HepG2 (cell line): ENCODE data around the gene WDR54. TPM values are rescaled to one million over a fixed set of nuclear protein-coding genes. Genes with fewer than 3 reads are reported as not detected.
A peak's percentile ranks its signal among the peaks of the same experiment; 100 is the strongest.

ENCODE experiments used
- AFF4 ChIP-seq: sonication (generic); formaldehyde crosslinking; IDR thresholded peaks from 2 replicates; pipeline ENCODE4 v1.4.0; 2020; ENCODE audit warnings: missing genetic modification reagents
- KIAA2018 ChIP-seq: sonication (generic); formaldehyde crosslinking; IDR thresholded peaks from 2 replicates; pipeline ENCODE4 v1.5.0; 2020; ENCODE audit warnings: mild to moderate bottlenecking, missing genetic modification reagents, borderline replicate concordance
- SCMH1 ChIP-seq: sonication (generic); formaldehyde crosslinking; IDR thresholded peaks from 2 replicates; pipeline ENCODE4 v1.9.0; 2021; ENCODE audit warnings: missing genetic modification reagents, mild to moderate bottlenecking, borderline replicate concordance
- SETDB1 ChIP-seq: sonication (generic); formaldehyde crosslinking; IDR thresholded peaks from 2 replicates; pipeline ENCODE4 v1.5.1; 2020; ENCODE audit warnings: missing genetic modification reagents, mild to moderate bottlenecking, borderline replicate concordance
- TBX3 ChIP-seq: fragments of 450-650 bp; IDR thresholded peaks from 2 replicates; pipeline ENCODE4 v1.6.1; 2017; ENCODE audit warnings: antibody characterized with exemption, mild to moderate bottlenecking, inconsistent platforms, borderline replicate concordance
- ZNF318 ChIP-seq: sonication (generic); formaldehyde crosslinking; IDR thresholded peaks from 2 replicates; pipeline ENCODE4 v1.4.0; 2020; ENCODE audit warnings: mild to moderate bottlenecking, missing genetic modification reagents
- polyA plus RNA-seq, 8 experiments: library from polyadenylated mRNA; depleted of rRNA in 3 of 8; stranded (reverse) in 7 of 8; unstranded in 1 of 8; fragments of >200 nt; fragmentation: Illumina TruSeq in 4 of 8; extraction: Trizol in 4 of 8; gene quantifications; 2 replicates each; pipeline versions ENCODE4 v1.2.1 to v1.2.3, GENCODE V29; 2011 to 2016; ENCODE audit warnings: low read depth in 4 of 8, missing spikeins in 1 of 8, mixed read lengths in 1 of 8; ENCODE audit not compliant: insufficient read depth in 1 of 8
- total RNA-seq, 5 experiments: library from RNA; depleted of rRNA; stranded (reverse); fragments of >200 nt; fragmentation: Illumina TruSeq; extraction: Trizol; gene quantifications; 2 replicates each; pipeline ENCODE4 v1.2.3, GENCODE V29; 2016; ENCODE audit warnings: low read depth in 1 of 5

The WDR54 gene
- total and polyA plus RNA-seq, 2 of the 13 experiments (the other 11 are each of a cell fraction or from before 2014, with no cell fraction given): 2.0 to 17.3 TPM

GRCh38 chr2:74441690-74442482 is 20.4 kb downstream of the WDR54 start, which contains the start of gene RTKN (continued):
- 0 out of 2 replicates have a peak, but pooled peaks have one; percentile 33 for TF ChIP-seq KIAA2018 (CRISPR knock-in tag)
- TF ChIP-seq SCMH1 (CRISPR knock-in tag): no peak
- TF ChIP-seq SETDB1 (CRISPR knock-in tag): no peak
- TF ChIP-seq ZNF318: peak; percentile 52; the same call in 1 of the 2 replicates
- TF ChIP-seq AFF4 (CRISPR knock-in tag): peak; percentile 37; the same call in 1 of the 2 replicates
- TF ChIP-seq TBX3: peak; percentile 38; the same call in 1 of the 2 replicates
